ENCODE results near the gene PIK3AP1. TPM values are rescaled to one million over a fixed set of nuclear protein-coding genes. Genes with fewer than 3 reads are reported as not detected.

Gene PIK3AP1
- polyA plus RNA-seq, 1 of the 3 experiments (the other 2 are of a cell fraction), result 0.07 TPM

GRCh38 chr10:96690755-96691730 is 29.3 kb downstream of the PIK3AP1 start:
- Histone ChIP-seq H2AFZ (ENCODE audit: low read depth) (no peak overlapping the region), H3K79me2 (ENCODE audit: insufficient read depth) (no peaks in the 10 kb centered on the region), H3K4me2 (no peak overlapping the region), H3K9me3 (no peaks in the 10 kb centered on the region), H3K27me3 (ENCODE audit: insufficient read depth) (no peaks in the 10 kb centered on the region), H3K36me3 (replicated peaks in 1 of 2; ENCODE audit: control insufficient read depth in 1 of 2, insufficient read depth in 2 of 2, low read length in 1 of 2) (no peaks in the 10 kb centered on the region), H3K9me2 (no peaks in the 10 kb centered on the region), H3K9ac (no peak overlapping the region), H3K27ac (ENCODE audit: low read depth in 2 of 2, low read length in 1 of 2) (no peak overlapping the region), H3K4me1 (ENCODE audit: control insufficient read depth in 1 of 2, insufficient read depth in 2 of 2, low read depth in 1 of 2, low read length in 1 of 2) (no peaks in the 10 kb centered on the region), H3K4me3 (ENCODE audit: low read depth in 2 of 2, low read length in 1 of 2) (no peak overlapping the region), H3F3A (replicated peaks; ENCODE audit: insufficient read depth) (no peaks in the 10 kb centered on the region), H4K20me1 (ENCODE audit: insufficient read depth) (no peaks in the 10 kb centered on the region)
- TF ChIP-seq FOXM1 (IDR thresholded peaks at IDR 0.05; ENCODE audit: low read depth) (no peak), POLR2AphosphoS5 (IDR thresholded peaks at IDR 0.05; ENCODE audit: low read depth, low read length) (no peak), TAF1 (IDR thresholded peaks at IDR 0.05; ENCODE audit: borderline replicate concordance, low read depth, low read length) (no peak), GABPA (IDR thresholded peaks at IDR 0.05; ENCODE audit: low read depth) (no peak), RXRA (IDR thresholded peaks at IDR 0.05; ENCODE audit: borderline replicate concordance, low read depth) (no peak), JUND (IDR thresholded peaks at IDR 0.05) (no peak), EZH2phosphoT487 (IDR thresholded peaks at IDR 0.05; ENCODE audit: borderline replicate concordance, low read depth) (no peak), GATA2 (CRISPR knock-in tag; IDR thresholded peaks at IDR 0.05) (no peak), MAX (IDR thresholded peaks at IDR 0.05; ENCODE audit: low read depth) (no peak), NFIC (IDR thresholded peaks at IDR 0.05; ENCODE audit: borderline replicate concordance) (no peak), IRF3 (IDR thresholded peaks at IDR 0.05; ENCODE audit: low read depth, low read length) (no peak), MXI1 (IDR thresholded peaks at IDR 0.05; ENCODE audit: low read depth, low read length) (no peak)
- WGBS (ENCODE audit: low lambda C conversion rate), result 48% methylated on average over 9 of the region's 9 CpGs
- CTCF ChIA-PET, result no interaction called here
- no peak for DNase-seq
- POLR2A ChIA-PET, result no interaction called here

- Histone ChIP-seq H3K27me3 (ENCODE audit: insufficient read depth) (no peaks in the 10 kb centered on the region), H2AFZ (ENCODE audit: low read depth) (no peak overlapping the region), H3K9me2 (no peaks in the 10 kb centered on the region), H3K27ac (ENCODE audit: low read depth in 2 of 2, low read length in 1 of 2) (no peak overlapping the region), H3K4me3 (ENCODE audit: low read depth in 2 of 2, low read length in 1 of 2) (no peak overlapping the region), H3F3A (replicated peaks; ENCODE audit: insufficient read depth) (no peaks in the 10 kb centered on the region), H3K9ac (no peak overlapping the region), H3K4me1 (ENCODE audit: control insufficient read depth in 1 of 2, insufficient read depth in 2 of 2, low read depth in 1 of 2, low read length in 1 of 2) (no peaks in the 10 kb centered on the region; a peak in 1 of 4 replicates), H3K36me3 (replicated peaks in 1 of 2; ENCODE audit: control insufficient read depth in 1 of 2, insufficient read depth in 2 of 2, low read length in 1 of 2) (no peaks in the 10 kb centered on the region), H3K4me2 (no peak overlapping the region), H3K9me3 (no peaks in the 10 kb centered on the region), H4K20me1 (ENCODE audit: insufficient read depth) (no peaks in the 10 kb centered on the region), H3K79me2 (ENCODE audit: insufficient read depth) (no peaks in the 10 kb centered on the region)
- 68% methylated on average over 4 of the region's 4 CpGs for WGBS (ENCODE audit: low lambda C conversion rate)
- no peak for TF ChIP-seq PBX3 (IDR thresholded peaks at IDR 0.05)
- TF ChIP-seq GABPA (IDR thresholded peaks at IDR 0.05; ENCODE audit: low read depth), result no peak
- no peak for TF ChIP-seq SMC3 (IDR thresholded peaks at IDR 0.05; ENCODE audit: low read depth, low read length)
- TF ChIP-seq TAF1 (IDR thresholded peaks at IDR 0.05; ENCODE audit: borderline replicate concordance, low read depth, low read length), result no peak
- TF ChIP-seq ZBTB33 (IDR thresholded peaks at IDR 0.05; ENCODE audit: borderline replicate concordance, low read depth), result no peak
- no peak for TF ChIP-seq MXI1 (IDR thresholded peaks at IDR 0.05; ENCODE audit: low read depth, low read length)
- no peak for TF ChIP-seq EZH2phosphoT487 (IDR thresholded peaks at IDR 0.05; ENCODE audit: borderline replicate concordance, low read depth)
- ChIA-PET POLR2A (no interaction called here), CTCF (no interaction called here)
- DNase-seq, result no peak
Measured at GRCh38 chr10:96688789-96689188, 31.5 kb downstream of the PIK3AP1 start.
